Keratinocyte (primary cell): Measurements from ENCODE around the gene SNRNP25. TPM values are rescaled to one million over a fixed set of nuclear protein-coding genes. Genes with fewer than 3 reads are reported as not detected.

ENCODE experiments used
- DNase-seq: peaks from one replicate; pipeline ENCODE4 v3.0.0-alpha.2; 2011; ENCODE audit warnings: low read depth, missing footprints, low spot score
- FAIRE-seq: peaks from 2 replicates; lab custom pipeline; 2011; peaks lifted over from hg19 to GRCh38; lab: Jason Lieb, UNC
- H2AFZ ChIP-seq: 2 replicates; pipeline ENCODE4 v1.6.0; 2012; ENCODE audit warnings: low read length, control low read depth, inconsistent platforms; ENCODE audit not compliant: control insufficient read depth
- H3K27ac ChIP-seq: 2 replicates; pipeline ENCODE4 v1.5.1; 2011; ENCODE audit warnings: low read length; ENCODE audit not compliant: control insufficient read depth, insufficient read depth
- H3K27me3 ChIP-seq: 3 replicates; pipeline ENCODE4 v1.6.0; 2011; ENCODE audit warnings: low read length; ENCODE audit not compliant: control insufficient read depth, insufficient read depth; ENCODE audit errors: extremely low read depth
- H3K36me3 ChIP-seq, 2 experiments: 2 replicates in 1 of 2; 3 replicates in 1 of 2; pipeline ENCODE4 v1.5.1; 2011; ENCODE audit warnings: low read length in 2 of 2, mild to moderate bottlenecking in 1 of 2; ENCODE audit not compliant: control insufficient read depth in 2 of 2, insufficient read depth in 2 of 2; ENCODE audit errors: extremely low read depth in 1 of 2
- H3K4me1 ChIP-seq: 3 replicates; pipeline ENCODE4 v1.5.1; 2011; ENCODE audit warnings: low read length; ENCODE audit not compliant: control insufficient read depth, insufficient read depth; ENCODE audit errors: extremely low read depth
- H3K4me2 ChIP-seq: 3 replicates; pipeline ENCODE4 v1.6.0; 2011; ENCODE audit warnings: low read depth, low read length; ENCODE audit not compliant: control insufficient read depth, insufficient read depth; ENCODE audit errors: extremely low read depth
- H3K4me3 ChIP-seq, 3 experiments: fragments of 200-600 bp in 1 of 3; sonication (generic) in 1 of 3; 2 replicates in 2 of 3; 3 replicates in 1 of 3; pipeline ENCODE4 v1.5.1; 2011 to 2016; ENCODE audit warnings: low read length in 3 of 3, mild to moderate bottlenecking in 3 of 3, control low read depth in 2 of 3, inconsistent platforms in 1 of 3, low read depth in 1 of 3, mixed read lengths in 1 of 3, mixed run types in 1 of 3, moderate library complexity in 1 of 3; ENCODE audit not compliant: control insufficient read depth in 2 of 3, insufficient read depth in 2 of 3; ENCODE audit errors: extremely low read depth in 1 of 3
- H3K79me2 ChIP-seq: 2 replicates; pipeline ENCODE4 v1.6.0; 2012; ENCODE audit warnings: low read length; ENCODE audit not compliant: control insufficient read depth, insufficient read depth
- H3K9ac ChIP-seq: 3 replicates; pipeline ENCODE4 v1.6.0; 2011; ENCODE audit warnings: low read length; ENCODE audit not compliant: control insufficient read depth, insufficient read depth; ENCODE audit errors: extremely low read depth
- H3K9me1 ChIP-seq: 3 replicates; pipeline ENCODE4 v1.6.0; 2011; ENCODE audit warnings: low read length; ENCODE audit not compliant: control insufficient read depth, insufficient read depth; ENCODE audit errors: extremely low read depth
- H3K9me3 ChIP-seq: 2 replicates; pipeline ENCODE4 v1.5.1; 2012; ENCODE audit warnings: low read depth, low read length; ENCODE audit not compliant: control insufficient read depth
- H4K20me1 ChIP-seq: 3 replicates; pipeline ENCODE4 v1.6.0; 2011; ENCODE audit warnings: low read length; ENCODE audit not compliant: control insufficient read depth, insufficient read depth; ENCODE audit errors: extremely low read depth
- CTCF ChIP-seq, 3 experiments: IDR thresholded peaks in 1 of 3; conservative IDR thresholded peaks in 1 of 3; optimal IDR thresholded peaks in 1 of 3; 2 replicates in 2 of 3; 3 replicates in 1 of 3; pipeline versions ENCODE3 to v1.5.1; 2011; ENCODE audit warnings: low read length in 3 of 3, mild to moderate bottlenecking in 3 of 3, moderate library complexity in 2 of 3, control low read depth in 1 of 3, inconsistent platforms in 1 of 3; ENCODE audit not compliant: insufficient read depth in 2 of 3; ENCODE audit errors: extremely low read depth in 1 of 3
- EZH2 ChIP-seq: IDR thresholded peaks from one replicate; pipeline ENCODE4 v1.6.1; 2012; ENCODE audit warnings: inconsistent platforms, mild to moderate bottlenecking, low read length, moderate library complexity
- dilution Hi-C: fragments of 300-500 bp; cut with MboI; formaldehyde crosslinking; loops from one replicate; pipeline ENCODE4 v1.7.0; 2020; ENCODE audit warnings: low sequenced_read_pairs; ENCODE audit not compliant: extremely low pct_ligation_motif_present
- polyA plus RNA-seq, 5 experiments: library from polyadenylated mRNA; depleted of rRNA in 3 of 5; stranded (reverse) in 3 of 5; stranded (forward) in 1 of 5; unstranded in 1 of 5; fragments of >200 nt; gene quantifications; 1 replicate in 1 of 5; 2 replicates in 3 of 5; 3 replicates in 1 of 5; pipeline versions ENCODE4 v1.2.1 to v1.2.3, GENCODE V29; 2011 to 2012; ENCODE audit warnings: missing spikeins in 2 of 5, low read depth in 1 of 5, low replicate concordance in 1 of 5

SNRNP25 gene
- polyA plus RNA-seq, 1 donor (not counting 4 experiments of a cell fraction or from before 2014, with no cell fraction given): 45.9 TPM

GRCh38 chr16:83781-84615 is 30.4 kb downstream of the SNRNP25 start:
- H3K27me3 ChIP-seq: no peaks in the 10 kb centered on the region
- H3K4me2 ChIP-seq: no peak overlapping the region
- H2AFZ ChIP-seq: no peak overlapping the region
- no peak overlapping the region for H3K4me3 ChIP-seq
- H4K20me1 ChIP-seq: peaks cover 11% of the 10 kb centered on the region
- H3K9me1 ChIP-seq: no peaks in the 10 kb centered on the region
- H3K9ac ChIP-seq: no peak overlapping the region
- H3K79me2 ChIP-seq: no peaks in the 10 kb centered on the region
- H3K4me1 ChIP-seq: peaks cover 9% of the 10 kb centered on the region
- no peak overlapping the region for H3K27ac ChIP-seq
- H3K36me3 ChIP-seq: peaks cover 34 to 46% of the 10 kb centered on the region in 2 experiments
- dilution Hi-C loops: no loop called here
- FAIRE-seq (no peak), DNase-seq (no peak)
- no peaks in the 10 kb centered on the region for H3K9me3 ChIP-seq
- TF ChIP-seq EZH2: no peak
- no peak for TF ChIP-seq CTCF (optimal IDR thresholded peaks at IDR 0.05 in 1 of 3, IDR thresholded peaks at IDR 0.05 in 1 of 3, conservative IDR thresholded peaks at IDR 0.05 in 1 of 3; ENCODE audit: extremely low read depth in 1 of 3, insufficient read depth in 2 of 3, low read length in 3 of 3)

GRCh38 chr16:84718-85406 is 31.2 kb downstream of the SNRNP25 start:
- Histone ChIP-seq H4K20me1 (peaks cover 11% of the 10 kb centered on the region), H3K27ac (no peak overlapping the region), H3K4me2 (no peak overlapping the region), H3K79me2 (no peaks in the 10 kb centered on the region), H3K9me3 (no peaks in the 10 kb centered on the region), H3K27me3 (no peaks in the 10 kb centered on the region), H3K36me3 (peaks cover 39 to 47% of the 10 kb centered on the region in 2 experiments), H2AFZ (no peak overlapping the region), H3K4me1 (peaks cover 8% of the 10 kb centered on the region), H3K4me3 (no peak overlapping the region), H3K9me1 (no peaks in the 10 kb centered on the region), H3K9ac (no peak overlapping the region)
- TF ChIP-seq CTCF (optimal IDR thresholded peaks at IDR 0.05 in 1 of 3, IDR thresholded peaks at IDR 0.05 in 1 of 3, conservative IDR thresholded peaks at IDR 0.05 in 1 of 3; ENCODE audit: extremely low read depth in 1 of 3, insufficient read depth in 2 of 3, low read length in 3 of 3) (no peak), EZH2 (no peak)
- no peak for DNase-seq
- dilution Hi-C loops: no loop called here
- no peak for FAIRE-seq
